Esophagus squamous epithelium (tissue), 5 donors: ENCODE measurements around the gene ZNF516. TPM values are rescaled to one million over a fixed set of nuclear protein-coding genes. Genes with fewer than 3 reads are reported as not detected.
A peak's percentile ranks its signal among the peaks of the same experiment; 100 is the strongest.

Experiments
- DNase-seq: peaks from one replicate; lab custom pipeline; 2025; lab: John Stamatoyannopoulos, UW
- H3K27ac ChIP-seq, 4 donors: fragments of 200-600 bp; sonication (generic); one replicate each; pipeline ENCODE4 v1.5.1; 2016 to 2019; ENCODE audit warnings: mild to moderate bottlenecking in 1 of 4
- H3K27me3 ChIP-seq, 4 donors: fragments of 200-600 bp; sonication (generic); 1 replicate in 3 of 4; 2 replicates in 1 of 4; pipeline versions ENCODE4 v1.5.1 to v1.6.0; 2017 to 2021; ENCODE audit warnings: antibody characterized with exemption in 1 of 4
- H3K36me3 ChIP-seq, 3 donors: fragments of 200-600 bp; sonication (generic); one replicate each; pipeline ENCODE4 v1.5.1; 2016 to 2019
- H3K4me1 ChIP-seq, 3 donors: fragments of 200-600 bp; sonication (generic); one replicate each; pipeline ENCODE4 v1.5.1; 2017 to 2019
- H3K4me3 ChIP-seq, 4 donors: fragments of 200-600 bp; sonication (generic); 1 replicate in 3 of 4; 2 replicates in 1 of 4; pipeline ENCODE4 v1.5.1; 2016 to 2019; ENCODE audit warnings: mild to moderate bottlenecking in 2 of 4, moderate library complexity in 1 of 4
- H3K9me3 ChIP-seq, 3 donors: fragments of 200-600 bp; sonication (generic); one replicate each; pipeline ENCODE4 v1.5.1; 2016 to 2019
- POLR2A ChIP-seq, 4 donors: fragments of 450-650 bp; IDR thresholded peaks; one replicate each; pipeline ENCODE4 v1.6.1; 2017; ENCODE audit warnings: antibody characterized with exemption in 4 of 4, mild to moderate bottlenecking in 4 of 4, moderate library complexity in 3 of 4
- WGBS, 2 donors: methylation state at CpG; one replicate each; pipeline ENCODE4 v1.1.5; 2018; 5-methylcytosine and 5-hydroxymethylcytosine counted together
- intact Hi-C: fragments of 100-400 bp; cut with DNase I; formaldehyde crosslinking; loops from one replicate; pipeline ENCODE4 v1.15.0; 2022
- total RNA-seq, 4 donors: library from RNA; depleted of rRNA; stranded (reverse); fragments of >200 nt; gene quantifications; one replicate each; pipeline ENCODE4 v1.1.0, GENCODE V29; 2016
- TF ChIP-seq, protein P1 (sequence below), 6 experiments: fragments of 450-650 bp in 4 of 6; fragments of 200-600 bp in 2 of 6; sonication (generic) in 2 of 6; IDR thresholded peaks; one replicate each; pipeline ENCODE4 v1.5.1; 2016 to 2019; ENCODE audit warnings: antibody characterized with exemption in 6 of 6, mild to moderate bottlenecking in 4 of 6, moderate library complexity in 4 of 6
- donor health status: DM: yes; HTN: yes; CAD: no.

The ZNF516 gene
- total RNA-seq, 4 donors from 2014 or later: 18.0 to 23.9 (median 19.2) TPM

DNA sequence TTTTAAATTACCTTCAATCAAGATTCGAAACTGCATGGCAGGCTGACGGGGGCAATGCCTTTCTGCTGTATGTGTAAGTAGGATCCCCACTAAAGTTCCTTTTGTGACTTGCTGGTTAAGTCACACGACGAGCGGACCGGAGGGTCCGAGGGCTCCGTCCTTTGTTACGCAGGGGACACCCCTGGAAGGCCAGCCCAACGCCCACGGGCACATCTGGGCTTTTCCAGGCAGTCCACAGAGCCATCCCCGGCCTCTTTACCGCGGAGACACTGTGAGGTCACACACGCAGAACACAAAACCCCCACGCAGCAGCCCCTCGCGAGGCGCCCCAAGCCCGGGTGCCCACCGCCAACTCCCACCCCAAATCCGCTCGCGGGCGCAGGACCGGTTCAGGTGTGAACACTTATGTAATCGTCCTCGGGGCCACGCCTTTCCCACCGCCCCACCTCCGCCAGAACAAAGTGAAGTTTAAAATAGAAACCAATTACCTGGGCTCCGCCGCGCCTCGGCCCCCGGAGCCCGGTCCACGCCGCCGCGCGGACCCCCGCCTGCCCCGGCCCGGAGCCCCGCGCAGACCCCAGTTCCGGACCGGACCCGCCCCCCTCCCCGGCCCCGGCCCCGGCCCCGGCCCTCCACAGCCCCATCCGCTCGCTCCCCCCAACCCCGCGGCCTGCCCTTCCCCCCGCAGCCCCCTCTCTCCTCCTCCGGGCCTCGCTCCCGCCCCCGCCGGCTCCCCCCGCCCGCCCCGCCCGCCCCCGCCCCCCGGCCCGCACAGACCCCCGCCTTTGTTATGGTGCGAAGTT, 4.2 kb downstream of the ZNF516 start:
- Histone ChIP-seq H3K27ac (peak overlapping the region; percentile 90 to 97 (median 94)), H3K9me3 (no peaks in the 10 kb centered on the region), H3K36me3 (no peaks in the 10 kb centered on the region), H3K27me3 (peaks cover 0 to 7% (median 0%) of the 10 kb centered on the region in 4 donors), H3K4me1 (peaks cover 9 to 75% (median 22%) of the 10 kb centered on the region in 3 donors), H3K4me3 (peak overlapping the region; percentile 65 to 89 (median 71))
- DNase-seq: no peak
- intact Hi-C loops: loop anchor here (10.0 kb wide), 1 partner anchor 74 kb away; no protein-coding TSS in a partner anchor
- 3 to 4% methylated on average over 3 to 13 of the region's 73 CpGs for WGBS, 2 donors
- no peak for TF ChIP-seq POLR2A (IDR thresholded peaks at IDR 0.05)
- TF ChIP-seq, protein P1, sequence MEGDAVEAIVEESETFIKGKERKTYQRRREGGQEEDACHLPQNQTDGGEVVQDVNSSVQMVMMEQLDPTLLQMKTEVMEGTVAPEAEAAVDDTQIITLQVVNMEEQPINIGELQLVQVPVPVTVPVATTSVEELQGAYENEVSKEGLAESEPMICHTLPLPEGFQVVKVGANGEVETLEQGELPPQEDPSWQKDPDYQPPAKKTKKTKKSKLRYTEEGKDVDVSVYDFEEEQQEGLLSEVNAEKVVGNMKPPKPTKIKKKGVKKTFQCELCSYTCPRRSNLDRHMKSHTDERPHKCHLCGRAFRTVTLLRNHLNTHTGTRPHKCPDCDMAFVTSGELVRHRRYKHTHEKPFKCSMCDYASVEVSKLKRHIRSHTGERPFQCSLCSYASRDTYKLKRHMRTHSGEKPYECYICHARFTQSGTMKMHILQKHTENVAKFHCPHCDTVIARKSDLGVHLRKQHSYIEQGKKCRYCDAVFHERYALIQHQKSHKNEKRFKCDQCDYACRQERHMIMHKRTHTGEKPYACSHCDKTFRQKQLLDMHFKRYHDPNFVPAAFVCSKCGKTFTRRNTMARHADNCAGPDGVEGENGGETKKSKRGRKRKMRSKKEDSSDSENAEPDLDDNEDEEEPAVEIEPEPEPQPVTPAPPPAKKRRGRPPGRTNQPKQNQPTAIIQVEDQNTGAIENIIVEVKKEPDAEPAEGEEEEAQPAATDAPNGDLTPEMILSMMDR (IDR thresholded peaks at IDR 0.05): no peak

DNA sequence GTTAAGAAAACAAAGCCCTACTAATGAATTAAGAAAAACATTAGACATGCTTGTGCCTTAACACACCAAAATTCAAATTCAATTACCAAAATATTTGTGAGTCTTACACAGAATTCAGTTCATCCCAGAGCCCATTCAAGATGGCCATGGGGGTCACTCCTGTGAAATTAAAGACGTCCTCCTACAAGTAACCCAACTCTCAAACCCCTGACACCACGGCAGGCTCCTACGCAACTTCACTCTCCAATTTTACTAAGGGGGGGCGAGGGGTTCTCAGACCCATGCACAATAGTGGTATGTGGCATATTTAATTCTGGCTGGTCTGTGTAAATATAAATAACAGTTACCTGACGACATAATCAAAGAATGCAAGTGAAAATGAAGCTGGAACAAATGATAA, 5.0 kb downstream of the ZNF516 start:
- no peaks in the 10 kb centered on the region for H3K36me3 ChIP-seq
- TF ChIP-seq POLR2A (IDR thresholded peaks at IDR 0.05): no peak
- TF ChIP-seq, protein P1 (IDR thresholded peaks at IDR 0.05): no peak
- peak overlapping the region in 3 of 4 donors; percentile 71 to 89 (median 71) for H3K4me3 ChIP-seq
- peak overlapping the region; percentile 90 to 97 (median 94) for H3K27ac ChIP-seq
- intact Hi-C loops: loop anchor here (10.0 kb wide), 1 partner anchor 75 kb away; no protein-coding TSS in a partner anchor
- peaks cover 9 to 70% (median 22%) of the 10 kb centered on the region in 3 donors for H3K4me1 ChIP-seq
- peaks cover 0 to 7% (median 0%) of the 10 kb centered on the region in 4 donors for H3K27me3 ChIP-seq
- no peaks in the 10 kb centered on the region for H3K9me3 ChIP-seq
- DNase-seq: no peak
- 46 to 55% methylated on average over 5 of the region's 5 CpGs for WGBS, 2 donors

DNA sequence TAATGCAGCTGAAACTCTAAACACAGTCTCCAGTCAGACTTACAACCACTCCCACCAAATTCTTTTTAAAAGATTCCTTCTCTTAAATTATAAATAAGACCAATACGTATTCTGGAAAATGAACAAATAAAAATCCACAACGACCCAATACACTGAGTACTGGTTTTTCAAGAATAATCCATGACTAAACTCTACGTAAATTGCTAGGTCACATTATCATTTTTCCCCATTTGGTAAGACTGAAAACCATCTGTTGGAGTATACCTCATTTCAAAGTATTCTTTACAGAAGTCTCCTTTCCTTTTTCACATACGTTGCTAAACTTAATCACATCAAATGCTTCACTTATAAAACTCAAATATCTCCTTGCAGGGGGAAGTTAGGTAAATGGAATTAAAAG, 6.0 kb downstream of the ZNF516 start:
- Histone ChIP-seq H3K27me3 (no peaks in the 10 kb centered on the region), H3K27ac (peak overlapping the region in 2 of 4 donors; percentile 97), H3K4me3 (no peak overlapping the region), H3K9me3 (no peaks in the 10 kb centered on the region), H3K36me3 (no peaks in the 10 kb centered on the region), H3K4me1 (peaks cover 9 to 63% (median 22%) of the 10 kb centered on the region in 3 donors)
- intact Hi-C loops: no loop called here
- TF ChIP-seq POLR2A (IDR thresholded peaks at IDR 0.05): no peak
- TF ChIP-seq, protein P1 (IDR thresholded peaks at IDR 0.05): no peak
- WGBS, 2 donors: 33 to 34% methylated on average over 4 of the region's 4 CpGs
- no peak for DNase-seq

DNA sequence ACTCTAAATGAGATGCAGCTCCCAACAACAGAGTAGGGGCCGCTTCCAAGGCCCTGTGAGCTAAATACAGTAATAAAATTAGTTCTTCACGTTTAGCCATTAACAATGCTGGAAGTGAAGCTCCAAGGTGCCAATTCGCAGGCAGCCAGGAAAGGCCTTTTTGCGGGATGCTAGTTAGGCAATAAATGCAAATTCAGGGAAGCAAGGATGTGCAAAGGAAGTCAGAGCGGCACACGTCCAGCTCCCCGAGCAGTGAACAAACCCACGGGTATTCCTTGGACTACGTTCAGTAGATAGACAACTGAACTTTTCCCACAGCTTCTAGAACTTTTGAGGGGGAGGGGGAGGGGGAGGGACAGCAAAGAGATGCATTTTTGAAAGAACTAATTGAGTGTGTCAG, 6.9 kb downstream of the ZNF516 start:
- DNase-seq: no peak
- Histone ChIP-seq H3K4me3 (peak overlapping the region in 1 of 4 donors; percentile 19), H3K36me3 (no peaks in the 10 kb centered on the region), H3K9me3 (no peaks in the 10 kb centered on the region), H3K27me3 (no peaks in the 10 kb centered on the region), H3K27ac (peak overlapping the region in 2 of 4 donors; percentile 97), H3K4me1 (peaks cover 9 to 64% (median 22%) of the 10 kb centered on the region in 3 donors)
- intact Hi-C loops: no loop called here
- 38 to 44% methylated on average over 7 to 9 of the region's 9 CpGs for WGBS, 2 donors
- TF ChIP-seq POLR2A (IDR thresholded peaks at IDR 0.05): no peak
- TF ChIP-seq, protein P1 (IDR thresholded peaks at IDR 0.05): no peak

DNA sequence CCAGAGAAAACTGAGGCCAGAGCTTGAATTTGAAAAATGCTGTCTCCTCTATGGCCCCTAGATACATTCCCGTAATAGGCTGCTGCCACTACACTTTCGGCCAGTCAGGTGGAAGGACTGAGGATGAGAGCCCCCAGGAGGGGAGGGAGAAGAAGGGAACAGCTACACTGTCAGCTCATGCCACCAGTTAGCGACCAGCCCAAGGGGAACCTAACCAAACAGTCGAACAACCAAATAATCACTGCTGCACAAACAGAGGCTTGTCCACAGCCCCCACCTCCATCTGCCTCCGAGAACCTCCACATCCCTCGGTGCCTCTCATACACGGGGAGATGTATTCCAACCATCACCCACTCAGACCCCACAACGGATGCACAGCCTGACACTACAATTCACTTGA, 7.3 kb downstream of the ZNF516 start:
- peak overlapping the region in 1 of 4 donors; percentile 19 for H3K4me3 ChIP-seq
- TF ChIP-seq, protein P1 (IDR thresholded peaks at IDR 0.05): no peak
- no peak for TF ChIP-seq POLR2A (IDR thresholded peaks at IDR 0.05)
- H3K36me3 ChIP-seq: no peaks in the 10 kb centered on the region
- intact Hi-C loops: no loop called here
- peaks cover 9 to 68% (median 22%) of the 10 kb centered on the region in 3 donors for H3K4me1 ChIP-seq
- H3K9me3 ChIP-seq: no peaks in the 10 kb centered on the region
- peak overlapping the region in 2 of 4 donors; percentile 97 for H3K27ac ChIP-seq
- 60 to 78% methylated on average over 4 to 5 of the region's 8 CpGs for WGBS, 2 donors
- no peak for DNase-seq
- no peaks in the 10 kb centered on the region for H3K27me3 ChIP-seq
